Measurements from ENCODE around the gene LAT. TPM values are rescaled to one million over a fixed set of nuclear protein-coding genes. Genes with fewer than 3 reads are reported as not detected.

The LAT gene
- polyA plus RNA-seq, 1 of the 3 experiments (the other 2 are of a cell fraction), result 8.0 TPM

DNA sequence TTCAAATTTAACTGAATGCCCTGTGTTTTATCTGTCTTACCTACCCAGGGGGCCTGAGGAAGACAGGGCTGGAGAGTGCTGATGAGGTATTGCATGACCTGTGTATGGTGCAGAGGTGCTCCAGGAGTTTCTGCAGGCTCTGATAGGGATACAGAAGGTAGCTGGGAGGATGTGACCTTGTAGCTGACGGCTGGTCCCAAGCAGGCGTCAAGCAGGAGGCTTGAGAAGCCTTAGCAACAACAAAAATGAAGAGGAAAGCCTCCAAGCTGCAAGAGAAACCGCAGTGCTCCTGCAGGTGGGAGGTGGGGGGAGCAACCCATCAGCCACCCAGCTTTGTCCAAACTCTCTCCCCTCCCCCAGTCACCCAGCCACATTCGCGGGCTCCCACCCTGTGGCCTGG, 40.4 kb downstream of the LAT start (continued):
- no peak for TF ChIP-seq IRF3 (IDR thresholded peaks at IDR 0.05; ENCODE audit: low read depth, low read length)
- TF ChIP-seq, protein P1, sequence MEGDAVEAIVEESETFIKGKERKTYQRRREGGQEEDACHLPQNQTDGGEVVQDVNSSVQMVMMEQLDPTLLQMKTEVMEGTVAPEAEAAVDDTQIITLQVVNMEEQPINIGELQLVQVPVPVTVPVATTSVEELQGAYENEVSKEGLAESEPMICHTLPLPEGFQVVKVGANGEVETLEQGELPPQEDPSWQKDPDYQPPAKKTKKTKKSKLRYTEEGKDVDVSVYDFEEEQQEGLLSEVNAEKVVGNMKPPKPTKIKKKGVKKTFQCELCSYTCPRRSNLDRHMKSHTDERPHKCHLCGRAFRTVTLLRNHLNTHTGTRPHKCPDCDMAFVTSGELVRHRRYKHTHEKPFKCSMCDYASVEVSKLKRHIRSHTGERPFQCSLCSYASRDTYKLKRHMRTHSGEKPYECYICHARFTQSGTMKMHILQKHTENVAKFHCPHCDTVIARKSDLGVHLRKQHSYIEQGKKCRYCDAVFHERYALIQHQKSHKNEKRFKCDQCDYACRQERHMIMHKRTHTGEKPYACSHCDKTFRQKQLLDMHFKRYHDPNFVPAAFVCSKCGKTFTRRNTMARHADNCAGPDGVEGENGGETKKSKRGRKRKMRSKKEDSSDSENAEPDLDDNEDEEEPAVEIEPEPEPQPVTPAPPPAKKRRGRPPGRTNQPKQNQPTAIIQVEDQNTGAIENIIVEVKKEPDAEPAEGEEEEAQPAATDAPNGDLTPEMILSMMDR (IDR thresholded peaks at IDR 0.05), result no peak

GRCh38 chr16:29025735-29026134, 40.9 kb downstream of the LAT start:
- Histone ChIP-seq H3K4me3 (ENCODE audit: low read depth in 2 of 2, low read length in 1 of 2) (no peak overlapping the region), H3K9me3 (no peaks in the 10 kb centered on the region), H3K27ac (ENCODE audit: low read depth in 2 of 2, low read length in 1 of 2) (no peak overlapping the region), H4K20me1 (ENCODE audit: insufficient read depth) (no peaks in the 10 kb centered on the region), H3K9me2 (no peaks in the 10 kb centered on the region), H3K36me3 (replicated peaks in 1 of 2; ENCODE audit: control insufficient read depth in 1 of 2, insufficient read depth in 2 of 2, low read length in 1 of 2) (no peaks in the 10 kb centered on the region), H3K4me2 (no peak overlapping the region), H3K79me2 (ENCODE audit: insufficient read depth) (no peaks in the 10 kb centered on the region), H3K27me3 (ENCODE audit: insufficient read depth) (0 out of 2 replicates have a peak, but pooled peaks cover 7% of the 10 kb centered on the region), H3F3A (replicated peaks; ENCODE audit: insufficient read depth) (no peaks in the 10 kb centered on the region), H2AFZ (ENCODE audit: low read depth) (no peak overlapping the region), H3K9ac (no peak overlapping the region), H3K4me1 (ENCODE audit: control insufficient read depth in 1 of 2, insufficient read depth in 2 of 2, low read depth in 1 of 2, low read length in 1 of 2) (no peaks in the 10 kb centered on the region; a peak in 1 of 4 replicates)
- 80% methylated on average over 4 of the region's 4 CpGs for WGBS (ENCODE audit: low lambda C conversion rate)
- POLR2A ChIA-PET, result no interaction called here
- no peak for DNase-seq
- CTCF ChIA-PET, result no interaction called here
- TF ChIP-seq, protein P2, sequence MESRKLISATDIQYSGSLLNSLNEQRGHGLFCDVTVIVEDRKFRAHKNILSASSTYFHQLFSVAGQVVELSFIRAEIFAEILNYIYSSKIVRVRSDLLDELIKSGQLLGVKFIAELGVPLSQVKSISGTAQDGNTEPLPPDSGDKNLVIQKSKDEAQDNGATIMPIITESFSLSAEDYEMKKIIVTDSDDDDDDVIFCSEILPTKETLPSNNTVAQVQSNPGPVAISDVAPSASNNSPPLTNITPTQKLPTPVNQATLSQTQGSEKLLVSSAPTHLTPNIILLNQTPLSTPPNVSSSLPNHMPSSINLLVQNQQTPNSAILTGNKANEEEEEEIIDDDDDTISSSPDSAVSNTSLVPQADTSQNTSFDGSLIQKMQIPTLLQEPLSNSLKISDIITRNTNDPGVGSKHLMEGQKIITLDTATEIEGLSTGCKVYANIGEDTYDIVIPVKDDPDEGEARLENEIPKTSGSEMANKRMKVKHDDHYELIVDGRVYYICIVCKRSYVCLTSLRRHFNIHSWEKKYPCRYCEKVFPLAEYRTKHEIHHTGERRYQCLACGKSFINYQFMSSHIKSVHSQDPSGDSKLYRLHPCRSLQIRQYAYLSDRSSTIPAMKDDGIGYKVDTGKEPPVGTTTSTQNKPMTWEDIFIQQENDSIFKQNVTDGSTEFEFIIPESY (IDR thresholded peaks at IDR 0.05; ENCODE audit: borderline replicate concordance, low read depth), result no peak
- no peak for TF ChIP-seq RFX5 (IDR thresholded peaks at IDR 0.05; ENCODE audit: low read length)
- TF ChIP-seq GABPA (IDR thresholded peaks at IDR 0.05; ENCODE audit: low read depth), result no peak
- TF ChIP-seq SMC3 (IDR thresholded peaks at IDR 0.05; ENCODE audit: low read depth, low read length), result no peak
- no peak for TF ChIP-seq TAF1 (IDR thresholded peaks at IDR 0.05; ENCODE audit: borderline replicate concordance, low read depth, low read length)
- TF ChIP-seq MAX (IDR thresholded peaks at IDR 0.05; ENCODE audit: low read depth), result no peak
- no peak for TF ChIP-seq YY1 (IDR thresholded peaks at IDR 0.05; ENCODE audit: low read depth)
